H9 (cell line): Measurements from ENCODE around the gene TMEM176A. TPM values are rescaled to one million over a fixed set of nuclear protein-coding genes. Genes with fewer than 3 reads are reported as not detected.

Experiments used
- DNase-seq: peaks from one replicate; pipeline ENCODE4 v3.0.0-alpha.2; 2017
- H2AFZ ChIP-seq: one replicate; pipeline ENCODE4 v1.6.1; 2013; ENCODE audit warnings: mild to moderate bottlenecking, low read length, control low read depth, moderate library complexity
- H2AK5ac ChIP-seq: 2 replicates; pipeline ENCODE4 v1.6.1; 2013; ENCODE audit warnings: low read length, control low read depth, mixed read lengths; ENCODE audit not compliant: insufficient read length
- H2BK120ac ChIP-seq: one replicate; pipeline ENCODE4 v1.6.1; 2013; ENCODE audit warnings: low read depth, mild to moderate bottlenecking, low read length, control low read depth, inconsistent platforms; ENCODE audit not compliant: poor library complexity, severe bottlenecking
- H2BK12ac ChIP-seq: 2 replicates; pipeline ENCODE4 v1.6.1; 2013; ENCODE audit warnings: low read length, control low read depth, mixed read lengths, low read depth; ENCODE audit not compliant: insufficient read length
- H2BK15ac ChIP-seq: 2 replicates; pipeline ENCODE4 v1.6.1; 2013; ENCODE audit warnings: low read depth, low read length, control low read depth
- H2BK20ac ChIP-seq: one replicate; pipeline ENCODE4 v1.6.1; 2013; ENCODE audit warnings: low read depth, mild to moderate bottlenecking, low read length, control low read depth, inconsistent platforms; ENCODE audit not compliant: poor library complexity, severe bottlenecking
- H2BK5ac ChIP-seq: 2 replicates; pipeline ENCODE4 v1.6.1; 2013; ENCODE audit warnings: low read length, control low read depth, mixed read lengths; ENCODE audit not compliant: insufficient read length
- H3K14ac ChIP-seq: 2 replicates; pipeline ENCODE4 v1.6.1; 2013; ENCODE audit warnings: low read length, control low read depth; ENCODE audit not compliant: insufficient read depth
- H3K18ac ChIP-seq: 2 replicates; pipeline ENCODE4 v1.6.1; 2013; ENCODE audit warnings: low read depth, mild to moderate bottlenecking, mixed read lengths, low read length, control low read depth; ENCODE audit not compliant: insufficient read length
- H3K23ac ChIP-seq: 2 replicates; pipeline ENCODE4 v1.6.1; 2013; ENCODE audit warnings: low read length, control low read depth, mixed read lengths, low read depth; ENCODE audit not compliant: insufficient read length
- H3K23me2 ChIP-seq: 2 replicates; pipeline ENCODE4 v1.6.1; 2013; ENCODE audit warnings: low read depth, mild to moderate bottlenecking, mixed read lengths, low read length, control low read depth; ENCODE audit not compliant: insufficient read length, poor library complexity, severe bottlenecking
- H3K27ac ChIP-seq: 2 replicates; pipeline ENCODE4 v1.5.1; 2013; ENCODE audit warnings: low read length, control low read depth, mixed read lengths, low read depth; ENCODE audit not compliant: insufficient read length
- H3K27me3 ChIP-seq: 2 replicates; pipeline ENCODE4 v1.6.1; 2013; ENCODE audit warnings: low read length, control low read depth, inconsistent platforms; ENCODE audit not compliant: insufficient read depth
- H3K4ac ChIP-seq: 2 replicates; pipeline ENCODE4 v1.6.1; 2013; ENCODE audit warnings: low read depth, mild to moderate bottlenecking, control low read depth, inconsistent platforms, low read length, moderate library complexity
- H3K4me1 ChIP-seq: 2 replicates; pipeline ENCODE4 v1.6.1; 2013; ENCODE audit warnings: low read length, control low read depth, inconsistent platforms; ENCODE audit not compliant: insufficient read depth
- H3K4me2 ChIP-seq: 2 replicates; pipeline ENCODE4 v1.6.1; 2013; ENCODE audit warnings: low read length, control low read depth, mixed read lengths; ENCODE audit not compliant: insufficient read length, insufficient read depth
- H3K56ac ChIP-seq: 2 replicates; pipeline ENCODE4 v1.6.1; 2013; ENCODE audit warnings: low read depth, mild to moderate bottlenecking, mixed read lengths, low read length, control low read depth; ENCODE audit not compliant: insufficient read length
- H3K79me1 ChIP-seq: 2 replicates; pipeline ENCODE4 v1.6.1; 2013; ENCODE audit warnings: low read depth, mild to moderate bottlenecking, moderate library complexity, low read length, control low read depth, inconsistent platforms; ENCODE audit not compliant: insufficient read depth, poor library complexity, severe bottlenecking
- H3K79me2 ChIP-seq: 2 replicates; pipeline ENCODE4 v1.6.1; 2013; ENCODE audit warnings: low read length, control low read depth, inconsistent platforms; ENCODE audit not compliant: insufficient read depth
- H3K9ac ChIP-seq: 2 replicates; pipeline ENCODE4 v1.6.1; 2013; ENCODE audit warnings: low read length, control low read depth, mixed read lengths; ENCODE audit not compliant: insufficient read length; ENCODE audit errors: extremely low read depth
- H3K9me3 ChIP-seq: one replicate; pipeline ENCODE4 v1.6.1; 2013; ENCODE audit warnings: low read depth, low read length, inconsistent platforms; ENCODE audit not compliant: control insufficient read depth
- H3T11ph ChIP-seq: one replicate; pipeline ENCODE4 v1.6.1; 2013; ENCODE audit warnings: mild to moderate bottlenecking, low read length, control low read depth, inconsistent platforms
- H4K20me1 ChIP-seq: one replicate; pipeline ENCODE4 v1.6.1; 2013; ENCODE audit not compliant: control insufficient read depth, insufficient read length, insufficient read depth
- H4K5ac ChIP-seq: 2 replicates; pipeline ENCODE4 v1.6.1; 2013; ENCODE audit warnings: low read depth, mild to moderate bottlenecking, mixed read lengths, low read length, control low read depth; ENCODE audit not compliant: insufficient read length
- H4K8ac ChIP-seq: replicated peaks from 2 replicates; pipeline ENCODE4 v1.6.1; 2013; ENCODE audit warnings: low read length, control low read depth, mixed read lengths, low read depth; ENCODE audit not compliant: insufficient read length
- H4K91ac ChIP-seq: 2 replicates; pipeline ENCODE4 v1.6.1; 2013; ENCODE audit warnings: low read depth, mild to moderate bottlenecking, moderate library complexity, mixed read lengths, low read length, control low read depth; ENCODE audit not compliant: insufficient read length
- H3K27ac Mint-ChIP-seq, 3 experiments: 2 replicates in 2 of 3; 3 replicates in 1 of 3; pipeline ENCODE4 v1.8.0; 2020 to 2021; ENCODE audit warnings: mixed read lengths in 3 of 3, mild to moderate bottlenecking in 1 of 3, moderate library complexity in 1 of 3
- H3K27me3 Mint-ChIP-seq: 2 replicates; pipeline ENCODE4 v1.8.0; 2021; ENCODE audit warnings: low read depth, mild to moderate bottlenecking, moderate library complexity, mixed read lengths
- H3K36me3 Mint-ChIP-seq, 3 experiments: 2 replicates in 2 of 3; 3 replicates in 1 of 3; pipeline ENCODE4 v1.8.0; 2020 to 2021; ENCODE audit warnings: low read depth in 3 of 3, mixed read lengths in 3 of 3; ENCODE audit not compliant: insufficient read depth in 1 of 3
- H3K4me1 Mint-ChIP-seq, 2 experiments: 2 replicates each; pipeline ENCODE4 v1.8.0; 2020; ENCODE audit warnings: mixed read lengths in 2 of 2
- H3K4me3 Mint-ChIP-seq, 2 experiments: 2 replicates in 1 of 2; 3 replicates in 1 of 2; pipeline ENCODE4 v1.8.0; 2020 to 2021; ENCODE audit warnings: mild to moderate bottlenecking in 2 of 2, mixed read lengths in 2 of 2, moderate library complexity in 1 of 2
- H3K9me3 Mint-ChIP-seq, 2 experiments: 2 replicates in 1 of 2; 3 replicates in 1 of 2; pipeline ENCODE4 v1.8.0; 2020; ENCODE audit warnings: mild to moderate bottlenecking in 2 of 2, mixed read lengths in 2 of 2, moderate library complexity in 1 of 2
- CTCF ChIP-seq: fragments of 200-600 bp; sonication (generic); conservative IDR thresholded peaks from 3 replicates; pipeline ENCODE4 v1.8.0; 2021; ENCODE audit warnings: antibody characterized with exemption, mild to moderate bottlenecking
- WGBS: extraction: QIAGEN DNeasy Blood & Tissue Kit; methylation state at CpG from one replicate; pipeline ENCODE4 v1.1.7; 2013; ENCODE audit warnings: missing lambda C conversion rate, low lambda C conversion rate, mixed read lengths; ENCODE audit not compliant: insufficient read length; ENCODE audit errors: extremely low coverage; 5-methylcytosine and 5-hydroxymethylcytosine counted together
- total RNA-seq: library from RNA; stranded (reverse); gene quantifications from 2 replicates; pipeline ENCODE4 v1.2.1, GENCODE V29; 2021

TMEM176A gene
- total RNA-seq, 1 experiment from 2014 or later = not detected

- no peak overlapping the region for H3K18ac ChIP-seq
- no peak overlapping the region for H2BK20ac ChIP-seq
- no peaks in the 10 kb centered on the region for H4K20me1 ChIP-seq
- H3K27ac ChIP-seq = no peak overlapping the region
- no peak overlapping the region for H3K9ac ChIP-seq
- no peak overlapping the region for H3K4me3 Mint-ChIP-seq
- H3K9me3 ChIP-seq = no peaks in the 10 kb centered on the region
- no peak overlapping the region for H2BK12ac ChIP-seq
- H3K9me3 Mint-ChIP-seq = no peaks in the 10 kb centered on the region; a peak in 2 of 5 replicates
- no peak for DNase-seq
- no peak overlapping the region for H3K4ac ChIP-seq
- no peak overlapping the region for H3K27ac Mint-ChIP-seq
- no peak for TF ChIP-seq CTCF
- no CpG with 5 or more reads among the region's 6 CpGs for WGBS
- H2AK5ac ChIP-seq = no peak overlapping the region
- H3K4me1 ChIP-seq = no peaks in the 10 kb centered on the region
- no peaks in the 10 kb centered on the region for H3K79me1 ChIP-seq
- H3K27me3 ChIP-seq = no peaks in the 10 kb centered on the region
- H4K5ac ChIP-seq = no peak overlapping the region
- no peak overlapping the region for H2BK120ac ChIP-seq
- H4K91ac ChIP-seq = no peak overlapping the region
- H3K79me2 ChIP-seq = no peaks in the 10 kb centered on the region
- peaks cover 64% of the 10 kb centered on the region for H3K27me3 Mint-ChIP-seq
- no peak overlapping the region for H3K23ac ChIP-seq
- H3K36me3 Mint-ChIP-seq = no peaks in the 10 kb centered on the region
- H4K8ac ChIP-seq = no peak overlapping the region
- no peak overlapping the region for H3T11ph ChIP-seq
- no peak overlapping the region for H2BK15ac ChIP-seq
- no peaks in the 10 kb centered on the region for H3K23me2 ChIP-seq
- H3K4me2 ChIP-seq = no peak overlapping the region
- H3K4me1 Mint-ChIP-seq = no peaks in the 10 kb centered on the region
- H3K56ac ChIP-seq = no peak overlapping the region
- H2AFZ ChIP-seq = no peak overlapping the region
- H3K14ac ChIP-seq = no peak overlapping the region
- no peak overlapping the region for H2BK5ac ChIP-seq
These were observed 35.2 kb downstream of the TMEM176A start for GRCh38 chr7:150835702-150836280.
